Fibroblast of villous mesenchyme (primary cell): ENCODE data around the gene NMS. TPM values are rescaled to one million over a fixed set of nuclear protein-coding genes. Genes with fewer than 3 reads are reported as not detected.

Experiments
- DNase-seq: peaks from one replicate; pipeline ENCODE4 v3.0.0-alpha.2; 2010; ENCODE audit warnings: low read depth
- H3K4me3 ChIP-seq: 2 replicates; pipeline ENCODE4 v1.5.1; 2011; ENCODE audit warnings: low read depth, mild to moderate bottlenecking, low read length
- total RNA-seq: library from RNA; depleted of rRNA; stranded (reverse); fragments of >200 nt; gene quantifications from 2 replicates; pipeline ENCODE4 v1.2.3, GENCODE V29; 2012
- TF ChIP-seq, protein P1 (sequence below): IDR thresholded peaks from 2 replicates; pipeline ENCODE4 v1.5.1; 2012; ENCODE audit warnings: low read depth, mild to moderate bottlenecking, low read length; ENCODE audit not compliant: insufficient read depth

Gene NMS
- total RNA-seq, 1 donor = not detected

DNA sequence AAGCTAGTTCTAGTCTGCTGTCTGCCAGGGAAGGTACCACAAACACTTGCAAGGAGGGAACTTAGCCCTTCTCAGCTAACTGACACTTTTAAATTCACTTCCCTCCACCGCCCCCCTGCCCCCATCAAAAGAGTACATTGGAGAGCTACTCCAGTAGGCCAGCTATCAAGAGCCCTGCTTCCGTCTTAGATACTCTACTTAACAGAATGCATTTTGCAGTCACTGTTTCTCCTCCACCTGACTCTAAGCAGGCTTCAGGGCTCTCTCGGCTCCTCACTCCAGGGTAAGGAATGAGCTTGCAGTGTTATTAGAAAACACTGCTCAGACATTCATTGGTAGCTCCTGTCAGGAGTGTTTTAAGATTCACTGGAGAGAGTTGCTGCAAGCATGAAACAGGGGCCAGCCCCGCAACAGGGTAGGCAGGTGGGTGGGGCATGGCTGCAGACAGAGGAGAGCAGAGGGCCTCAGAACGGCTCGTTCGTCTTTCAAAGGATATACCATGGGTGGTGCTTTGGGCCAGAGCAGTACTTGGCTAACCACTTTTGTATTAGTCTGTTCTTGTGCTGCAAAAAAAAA is 57.2 kb downstream of the NMS start:
- H3K4me3 ChIP-seq = no peak overlapping the region
- DNase-seq = no peak
- TF ChIP-seq, protein P1, sequence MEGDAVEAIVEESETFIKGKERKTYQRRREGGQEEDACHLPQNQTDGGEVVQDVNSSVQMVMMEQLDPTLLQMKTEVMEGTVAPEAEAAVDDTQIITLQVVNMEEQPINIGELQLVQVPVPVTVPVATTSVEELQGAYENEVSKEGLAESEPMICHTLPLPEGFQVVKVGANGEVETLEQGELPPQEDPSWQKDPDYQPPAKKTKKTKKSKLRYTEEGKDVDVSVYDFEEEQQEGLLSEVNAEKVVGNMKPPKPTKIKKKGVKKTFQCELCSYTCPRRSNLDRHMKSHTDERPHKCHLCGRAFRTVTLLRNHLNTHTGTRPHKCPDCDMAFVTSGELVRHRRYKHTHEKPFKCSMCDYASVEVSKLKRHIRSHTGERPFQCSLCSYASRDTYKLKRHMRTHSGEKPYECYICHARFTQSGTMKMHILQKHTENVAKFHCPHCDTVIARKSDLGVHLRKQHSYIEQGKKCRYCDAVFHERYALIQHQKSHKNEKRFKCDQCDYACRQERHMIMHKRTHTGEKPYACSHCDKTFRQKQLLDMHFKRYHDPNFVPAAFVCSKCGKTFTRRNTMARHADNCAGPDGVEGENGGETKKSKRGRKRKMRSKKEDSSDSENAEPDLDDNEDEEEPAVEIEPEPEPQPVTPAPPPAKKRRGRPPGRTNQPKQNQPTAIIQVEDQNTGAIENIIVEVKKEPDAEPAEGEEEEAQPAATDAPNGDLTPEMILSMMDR = no peak

DNA sequence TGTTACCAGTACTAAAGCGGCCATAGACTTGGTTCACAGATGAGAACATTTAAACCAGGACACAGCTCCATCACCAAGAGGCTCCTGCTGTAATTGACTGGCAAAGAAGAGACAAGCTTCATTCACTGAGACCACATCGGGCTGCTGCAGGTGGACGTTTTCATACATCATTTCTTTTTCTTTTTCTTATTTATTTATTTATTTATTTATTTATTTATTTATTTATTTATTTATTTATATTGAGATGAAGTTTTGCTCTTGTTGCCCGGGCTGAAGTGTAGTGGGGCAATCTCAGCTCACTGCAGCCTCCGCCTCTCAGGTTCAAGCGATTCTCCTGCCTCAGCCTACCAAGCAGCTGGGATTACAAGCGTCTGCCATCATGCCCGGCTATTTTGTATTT is 58.9 kb downstream of the NMS start:
- TF ChIP-seq, protein P1 = no peak
- H3K4me3 ChIP-seq = no peak overlapping the region
- DNase-seq = no peak

DNA sequence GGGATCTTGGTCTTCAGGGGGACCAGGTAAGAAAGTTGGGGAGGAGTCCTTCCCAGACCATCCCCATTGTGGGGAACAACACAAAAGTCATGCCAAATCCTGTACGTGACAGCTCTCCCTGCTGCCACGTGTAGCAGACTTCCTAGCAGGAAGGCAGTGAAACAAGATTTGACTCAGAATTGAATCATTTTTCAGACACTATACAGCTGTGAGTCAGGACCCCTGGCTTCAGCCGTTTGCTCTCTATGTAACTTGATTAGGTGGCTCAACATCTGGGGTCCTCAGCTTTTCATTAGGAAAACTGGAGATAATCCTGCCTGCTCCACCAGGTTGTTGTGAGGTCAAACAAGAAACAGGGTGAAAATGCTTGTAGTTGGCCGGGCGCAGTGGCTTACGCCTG is 59.6 kb downstream of the NMS start:
- DNase-seq = no peak
- H3K4me3 ChIP-seq = no peak overlapping the region
- TF ChIP-seq, protein P1 = no peak

Other genes starting within 250 kb of the NMS start
- gene LONRF2, start 148.0 kb upstream of the NMS start, total RNA-seq = 0.32 and 1.3 TPM in 2 replicates
- gene CHST10, start 52.8 kb upstream of the NMS start, total RNA-seq = 8.6 and 12.2 TPM in 2 replicates
- 17.1 and 25.5 TPM in 2 replicates for gene PDCL3, start 92.5 kb downstream of the NMS start, total RNA-seq